Embryonic facial prominence (tissue), 1 donor: Measurements from ENCODE around the gene MDFIC.

Experiments
- DNase-seq: peaks from one replicate; pipeline ENCODE4 v3.0.0-alpha.2; 2016; ENCODE audit errors: extremely low spot score

Gene MDFIC

GRCh38 chr7:114928060-114928459 lies 6.2 kb downstream of the MDFIC start:
- DNase-seq: no peak

- no peak for DNase-seq
These were observed 7.7 kb downstream of the MDFIC start for GRCh38 chr7:114929570-114929969.

GRCh38 chr7:114930107-114930661 lies 8.3 kb downstream of the MDFIC start:
- DNase-seq: no peak

- DNase-seq: no peak
These were observed 9.1 kb downstream of the MDFIC start for GRCh38 chr7:114930829-114931655.

- no peak for DNase-seq
These were observed 9.7 kb downstream of the MDFIC start for GRCh38 chr7:114931656-114932011.

- DNase-seq: no peak
These were observed 11.1 kb downstream of the MDFIC start for GRCh38 chr7:114932991-114933390.

GRCh38 chr7:114933658-114934057 lies 11.8 kb downstream of the MDFIC start:
- DNase-seq: no peak

- DNase-seq: no peak
These were observed 12.2 kb downstream of the MDFIC start for GRCh38 chr7:114934086-114934485.

- DNase-seq: no peak
These were observed 12.8 kb downstream of the MDFIC start for GRCh38 chr7:114934713-114935112.

- DNase-seq: no peak
These were observed 14.6 kb downstream of the MDFIC start for GRCh38 chr7:114936471-114936870.

GRCh38 chr7:114937446-114937845 lies 15.6 kb downstream of the MDFIC start:
- no peak for DNase-seq

GRCh38 chr7:114938785-114939184 lies 16.9 kb downstream of the MDFIC start:
- DNase-seq: no peak

- no peak for DNase-seq
These were observed 17.7 kb downstream of the MDFIC start for GRCh38 chr7:114939484-114940097.

GRCh38 chr7:114940220-114940619 lies 18.3 kb downstream of the MDFIC start:
- no peak for DNase-seq

GRCh38 chr7:114941692-114942091 lies 19.8 kb downstream of the MDFIC start:
- DNase-seq: no peak

GRCh38 chr7:114942446-114943175 lies 20.7 kb downstream of the MDFIC start:
- DNase-seq: no peak

GRCh38 chr7:114943530-114943929 lies 21.6 kb downstream of the MDFIC start:
- DNase-seq: no peak

GRCh38 chr7:114943953-114944744 lies 22.3 kb downstream of the MDFIC start:
- no peak for DNase-seq

GRCh38 chr7:114944745-114945625 lies 23.1 kb downstream of the MDFIC start:
- peak; percentile 70 for DNase-seq

GRCh38 chr7:114949231-114949630 lies 27.3 kb downstream of the MDFIC start:
- DNase-seq: no peak

- no peak for DNase-seq
These were observed 30.4 kb downstream of the MDFIC start for GRCh38 chr7:114952296-114952695.
